ENCODE results near the gene RASAL2.

RASAL2 gene

DNA sequence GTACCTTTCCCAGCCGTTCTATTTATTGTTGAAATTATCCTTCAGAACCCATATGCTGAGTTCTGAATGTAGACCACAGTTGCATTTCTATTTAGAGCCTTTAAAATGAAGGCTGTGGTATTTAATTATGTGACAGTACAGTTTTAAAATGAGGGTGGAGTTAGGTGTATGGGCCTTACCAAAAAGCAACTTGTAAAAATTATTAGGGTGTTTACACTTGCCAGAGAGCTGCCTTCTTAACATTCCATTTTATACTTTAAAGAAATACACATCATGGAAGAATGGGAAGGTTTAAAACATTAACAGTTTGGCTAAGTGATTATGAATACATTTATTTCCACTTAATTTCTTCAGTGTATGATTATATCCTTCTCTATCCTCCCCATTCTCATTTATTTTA is 75.7 kb downstream of the RASAL2 start:
- H3K4me3 ChIP-seq (ENCODE audit: low read depth, low read length): no peak overlapping the region
- no peak for DNase-seq (ENCODE audit: low read depth)
- TF ChIP-seq, protein P1, sequence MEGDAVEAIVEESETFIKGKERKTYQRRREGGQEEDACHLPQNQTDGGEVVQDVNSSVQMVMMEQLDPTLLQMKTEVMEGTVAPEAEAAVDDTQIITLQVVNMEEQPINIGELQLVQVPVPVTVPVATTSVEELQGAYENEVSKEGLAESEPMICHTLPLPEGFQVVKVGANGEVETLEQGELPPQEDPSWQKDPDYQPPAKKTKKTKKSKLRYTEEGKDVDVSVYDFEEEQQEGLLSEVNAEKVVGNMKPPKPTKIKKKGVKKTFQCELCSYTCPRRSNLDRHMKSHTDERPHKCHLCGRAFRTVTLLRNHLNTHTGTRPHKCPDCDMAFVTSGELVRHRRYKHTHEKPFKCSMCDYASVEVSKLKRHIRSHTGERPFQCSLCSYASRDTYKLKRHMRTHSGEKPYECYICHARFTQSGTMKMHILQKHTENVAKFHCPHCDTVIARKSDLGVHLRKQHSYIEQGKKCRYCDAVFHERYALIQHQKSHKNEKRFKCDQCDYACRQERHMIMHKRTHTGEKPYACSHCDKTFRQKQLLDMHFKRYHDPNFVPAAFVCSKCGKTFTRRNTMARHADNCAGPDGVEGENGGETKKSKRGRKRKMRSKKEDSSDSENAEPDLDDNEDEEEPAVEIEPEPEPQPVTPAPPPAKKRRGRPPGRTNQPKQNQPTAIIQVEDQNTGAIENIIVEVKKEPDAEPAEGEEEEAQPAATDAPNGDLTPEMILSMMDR (IDR thresholded peaks at IDR 0.05; ENCODE audit: control insufficient read depth, extremely low read depth, insufficient read depth): no peak

DNA sequence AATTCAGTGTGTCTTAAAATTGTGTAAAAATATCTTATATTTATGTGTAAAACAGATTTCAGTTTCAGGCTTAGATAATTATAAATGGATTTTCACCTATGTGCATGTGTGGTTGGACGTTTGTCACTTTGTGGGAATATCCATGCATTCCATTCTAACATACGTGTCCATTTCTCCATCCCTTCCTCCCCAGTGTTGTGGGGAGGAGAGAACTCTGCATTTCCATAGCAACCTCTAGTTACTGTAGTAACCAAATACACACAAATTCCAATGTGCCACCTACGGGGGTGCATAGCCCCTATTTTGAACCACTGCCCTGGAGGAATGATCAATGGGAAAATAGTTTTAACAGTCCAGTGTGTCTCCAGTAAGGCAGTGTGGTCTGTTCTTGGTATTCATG is 79.0 kb downstream of the RASAL2 start:
- H3K4me3 ChIP-seq (ENCODE audit: low read depth, low read length): no peak overlapping the region
- TF ChIP-seq, protein P1 (IDR thresholded peaks at IDR 0.05; ENCODE audit: control insufficient read depth, extremely low read depth, insufficient read depth): no peak
- no peak for DNase-seq (ENCODE audit: low read depth)

DNA sequence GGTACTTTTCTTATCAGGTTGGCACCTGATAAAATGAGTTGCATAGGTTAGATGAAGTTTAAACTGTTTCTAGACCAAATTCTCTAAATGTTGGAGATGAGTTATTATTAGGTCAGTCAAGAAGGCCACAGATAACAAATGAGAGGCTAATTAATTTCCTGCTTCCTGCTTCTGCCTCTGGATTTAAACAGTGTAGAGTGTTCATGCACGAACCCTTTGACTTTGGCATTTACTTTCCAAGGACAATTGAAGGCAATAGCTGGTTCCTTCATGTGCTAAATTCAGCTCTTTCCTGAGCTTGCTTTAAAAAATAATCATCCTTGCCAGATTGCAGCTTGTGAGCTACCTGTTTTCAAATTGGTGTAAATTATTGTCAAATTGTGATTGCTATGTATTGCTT is 80.6 kb downstream of the RASAL2 start:
- TF ChIP-seq, protein P1 (IDR thresholded peaks at IDR 0.05; ENCODE audit: control insufficient read depth, extremely low read depth, insufficient read depth): no peak
- DNase-seq (ENCODE audit: low read depth): no peak
- no peak overlapping the region for H3K4me3 ChIP-seq (ENCODE audit: low read depth, low read length)

GRCh38 chr1:178180405-178180804 is 86.5 kb downstream of the RASAL2 start:
- no peak for DNase-seq (ENCODE audit: low read depth)
- TF ChIP-seq, protein P1 (IDR thresholded peaks at IDR 0.05; ENCODE audit: control insufficient read depth, extremely low read depth, insufficient read depth): no peak
- H3K4me3 ChIP-seq (ENCODE audit: low read depth, low read length): no peak overlapping the region

DNA sequence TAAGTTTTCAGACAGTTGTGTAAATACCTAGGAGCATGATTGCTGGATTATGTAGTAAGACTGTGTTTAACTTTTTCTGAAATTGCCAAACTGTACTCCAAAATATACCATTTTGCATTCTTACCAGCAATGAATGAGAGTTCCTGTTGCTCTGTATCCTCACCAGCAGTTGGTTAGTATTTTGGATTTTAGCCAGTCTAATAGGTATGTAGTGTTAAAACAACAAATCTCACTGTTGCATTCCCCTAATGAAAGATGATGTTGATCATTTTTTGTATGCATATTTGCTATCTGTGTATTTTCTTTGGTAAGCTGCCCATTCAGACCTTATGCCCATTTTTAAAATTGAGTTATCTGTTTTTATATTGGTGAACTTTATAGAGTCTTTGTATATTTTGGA is 89.9 kb downstream of the RASAL2 start:
- TF ChIP-seq, protein P1 (IDR thresholded peaks at IDR 0.05; ENCODE audit: control insufficient read depth, extremely low read depth, insufficient read depth): no peak
- peak; percentile 35 for DNase-seq (ENCODE audit: low read depth)
- no peak overlapping the region for H3K4me3 ChIP-seq (ENCODE audit: low read depth, low read length)

DNA sequence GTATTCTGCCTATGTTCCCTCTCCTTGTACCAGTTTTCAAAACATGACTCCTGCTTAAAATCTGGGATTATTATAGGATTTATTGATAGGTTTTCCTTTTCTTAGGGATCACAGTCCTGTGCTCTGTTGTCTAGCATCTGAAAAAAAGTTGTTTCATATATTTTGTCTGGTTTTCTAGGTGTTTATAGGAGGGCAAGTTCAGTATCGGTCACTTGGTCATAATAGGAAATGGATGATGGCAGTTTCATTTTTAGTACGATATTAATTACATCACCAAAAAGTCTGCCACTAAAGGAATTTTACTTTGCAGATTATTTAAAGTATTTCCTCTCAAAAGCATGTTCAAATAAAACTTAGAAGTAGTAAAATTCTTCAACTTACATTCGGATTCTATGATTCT is 94.4 kb downstream of the RASAL2 start:
- DNase-seq (ENCODE audit: low read depth): no peak
- H3K4me3 ChIP-seq (ENCODE audit: low read depth, low read length): no peak overlapping the region
- TF ChIP-seq, protein P1 (IDR thresholded peaks at IDR 0.05; ENCODE audit: control insufficient read depth, extremely low read depth, insufficient read depth): no peak

GRCh38 chr1:178189814-178190213 is 95.9 kb downstream of the RASAL2 start:
- TF ChIP-seq, protein P1 (IDR thresholded peaks at IDR 0.05; ENCODE audit: control insufficient read depth, extremely low read depth, insufficient read depth): peak; percentile 68
- H3K4me3 ChIP-seq (ENCODE audit: low read depth, low read length): no peak overlapping the region
- no peak for DNase-seq (ENCODE audit: low read depth)

Measured in LNCaP clone FGC (cell line).